Measurements from ENCODE around the gene MYO6. TPM values are rescaled to one million over a fixed set of nuclear protein-coding genes. Genes with fewer than 3 reads are reported as not detected.

MYO6 gene
- total RNA-seq, 1 experiment from 2014 or later: 26.8 TPM

DNA sequence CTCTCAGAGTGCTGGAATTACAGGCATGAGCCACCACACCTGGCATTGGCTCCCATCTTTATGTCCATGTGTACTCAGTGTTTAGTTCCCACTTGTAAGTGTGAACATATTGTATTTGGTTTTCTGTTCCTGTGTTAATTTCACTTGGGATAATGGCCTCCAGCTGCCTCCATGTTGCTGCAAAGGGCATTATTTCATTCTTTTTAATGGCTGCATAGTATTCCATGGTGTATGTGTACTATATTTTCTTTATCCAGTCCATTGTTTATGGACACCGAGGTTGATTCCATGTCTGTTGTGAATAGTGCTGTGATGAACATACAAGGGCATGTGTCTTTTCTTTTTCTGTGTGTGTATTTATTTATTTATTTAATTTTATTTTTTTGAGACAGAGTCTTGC, 47.7 kb downstream of the MYO6 start:
- Mint-ChIP-seq H3K4me1 (ENCODE audit: insufficient read depth, unreplicated experiment) (peaks cover 11% of the 10 kb centered on the region), H3K9me3 (ENCODE audit: unreplicated experiment) (no peaks in the 10 kb centered on the region), H3K27ac (ENCODE audit: low read depth, unreplicated experiment) (no peak overlapping the region), H3K36me3 (ENCODE audit: insufficient read depth, unreplicated experiment) (peaks cover 6% of the 10 kb centered on the region), H3K27me3 (ENCODE audit: insufficient read depth, unreplicated experiment) (no peaks in the 10 kb centered on the region), H3K4me3 (ENCODE audit: unreplicated experiment) (no peak overlapping the region)
- intact Hi-C loops (cut with micrococcal nuclease): no loop called here
- DNase-seq (ENCODE audit: unreplicated experiment): no peak
- ChIA-PET CTCF (no interaction called here), POLR2A (no interaction called here)
- no TSS peak for BruUV-seq (replicated peaks)
- TF ChIP-seq, protein P1, sequence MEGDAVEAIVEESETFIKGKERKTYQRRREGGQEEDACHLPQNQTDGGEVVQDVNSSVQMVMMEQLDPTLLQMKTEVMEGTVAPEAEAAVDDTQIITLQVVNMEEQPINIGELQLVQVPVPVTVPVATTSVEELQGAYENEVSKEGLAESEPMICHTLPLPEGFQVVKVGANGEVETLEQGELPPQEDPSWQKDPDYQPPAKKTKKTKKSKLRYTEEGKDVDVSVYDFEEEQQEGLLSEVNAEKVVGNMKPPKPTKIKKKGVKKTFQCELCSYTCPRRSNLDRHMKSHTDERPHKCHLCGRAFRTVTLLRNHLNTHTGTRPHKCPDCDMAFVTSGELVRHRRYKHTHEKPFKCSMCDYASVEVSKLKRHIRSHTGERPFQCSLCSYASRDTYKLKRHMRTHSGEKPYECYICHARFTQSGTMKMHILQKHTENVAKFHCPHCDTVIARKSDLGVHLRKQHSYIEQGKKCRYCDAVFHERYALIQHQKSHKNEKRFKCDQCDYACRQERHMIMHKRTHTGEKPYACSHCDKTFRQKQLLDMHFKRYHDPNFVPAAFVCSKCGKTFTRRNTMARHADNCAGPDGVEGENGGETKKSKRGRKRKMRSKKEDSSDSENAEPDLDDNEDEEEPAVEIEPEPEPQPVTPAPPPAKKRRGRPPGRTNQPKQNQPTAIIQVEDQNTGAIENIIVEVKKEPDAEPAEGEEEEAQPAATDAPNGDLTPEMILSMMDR (IDR thresholded peaks at IDR 0.05; ENCODE audit: unreplicated experiment): no peak

DNA sequence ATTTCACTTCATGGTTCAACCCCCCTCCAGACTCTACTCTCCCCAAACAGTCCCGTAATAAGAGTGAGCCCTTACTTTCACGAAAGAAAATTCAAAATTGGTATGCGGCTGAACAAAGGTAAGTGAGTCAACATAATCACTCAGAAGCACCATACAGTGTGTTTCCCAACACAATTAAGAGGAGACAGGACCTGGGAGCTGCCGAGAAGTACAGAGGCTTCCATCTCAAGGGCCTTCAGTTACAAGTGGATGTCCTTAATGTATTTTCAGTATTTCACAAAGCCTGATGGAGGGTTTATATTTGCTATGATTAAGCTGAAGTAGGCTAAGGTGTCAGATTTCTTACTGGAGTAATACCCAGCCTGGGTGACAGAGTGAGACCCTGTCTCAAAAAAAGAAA, 51.1 kb downstream of the MYO6 start:
- DNase-seq (ENCODE audit: unreplicated experiment): no peak
- TF ChIP-seq, protein P1 (IDR thresholded peaks at IDR 0.05; ENCODE audit: unreplicated experiment): no peak
- ChIA-PET POLR2A (interaction anchor here (0.7 kb wide), 1 partner anchor 785 kb away, joined by 3 read pairs; no protein-coding TSS in a partner anchor), CTCF (no interaction called here)
- intact Hi-C loops (cut with micrococcal nuclease): no loop called here
- BruUV-seq (replicated peaks): no TSS peak
- H3K27ac Mint-ChIP-seq (ENCODE audit: low read depth, unreplicated experiment): no peak overlapping the region
- H3K4me1 Mint-ChIP-seq (ENCODE audit: insufficient read depth, unreplicated experiment): peaks cover 4% of the 10 kb centered on the region
- H3K4me3 Mint-ChIP-seq (ENCODE audit: unreplicated experiment): no peak overlapping the region
- no peaks in the 10 kb centered on the region for H3K36me3 Mint-ChIP-seq (ENCODE audit: insufficient read depth, unreplicated experiment)
- no peaks in the 10 kb centered on the region for H3K9me3 Mint-ChIP-seq (ENCODE audit: unreplicated experiment)
- no peaks in the 10 kb centered on the region for H3K27me3 Mint-ChIP-seq (ENCODE audit: insufficient read depth, unreplicated experiment)

DNA sequence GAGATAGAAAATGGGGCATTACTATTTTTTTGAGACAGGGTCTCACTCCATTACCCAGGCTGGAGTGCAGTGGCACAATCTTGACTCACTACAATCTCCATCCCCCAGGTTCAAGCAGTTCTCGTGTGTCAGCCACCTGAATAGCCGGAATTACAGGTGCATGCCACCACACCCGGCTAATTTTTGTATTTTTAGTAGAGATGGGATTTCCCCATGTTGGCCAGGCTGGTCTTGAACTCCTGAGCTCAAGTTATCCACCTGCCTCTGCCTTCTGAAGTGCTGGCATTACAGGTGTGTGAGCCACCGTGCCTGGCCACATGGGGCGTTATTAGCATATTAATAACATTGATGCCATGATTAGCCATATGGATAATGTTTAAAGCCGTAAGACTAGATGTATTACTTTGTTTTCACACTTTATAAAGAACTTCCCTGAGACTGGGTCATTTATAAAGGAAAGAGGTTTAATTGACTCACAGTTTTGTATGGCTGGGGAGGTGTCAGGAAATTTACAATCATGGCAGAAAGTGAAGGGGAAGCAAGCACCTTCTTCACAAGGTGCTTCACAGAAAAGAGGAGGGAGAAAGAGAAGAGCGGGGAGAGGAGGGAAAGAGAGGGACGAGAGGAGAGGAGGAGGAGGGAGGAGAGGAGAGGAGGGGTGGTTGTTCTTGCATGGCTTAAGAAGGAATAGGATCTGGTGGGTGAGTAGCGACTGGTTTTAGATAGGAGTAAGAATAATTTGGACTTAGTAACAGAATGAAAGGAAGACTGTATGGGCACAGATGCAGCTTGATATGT, 51.9 kb downstream of the MYO6 start:
- no peaks in the 10 kb centered on the region for H3K27me3 Mint-ChIP-seq (ENCODE audit: insufficient read depth, unreplicated experiment)
- DNase-seq (ENCODE audit: unreplicated experiment): no peak
- intact Hi-C loops (cut with micrococcal nuclease): no loop called here
- no peak overlapping the region for H3K4me3 Mint-ChIP-seq (ENCODE audit: unreplicated experiment)
- no peak overlapping the region for H3K27ac Mint-ChIP-seq (ENCODE audit: low read depth, unreplicated experiment)
- H3K9me3 Mint-ChIP-seq (ENCODE audit: unreplicated experiment): no peaks in the 10 kb centered on the region
- ChIA-PET POLR2A (no interaction called here), CTCF (no interaction called here)
- H3K36me3 Mint-ChIP-seq (ENCODE audit: insufficient read depth, unreplicated experiment): no peaks in the 10 kb centered on the region
- H3K4me1 Mint-ChIP-seq (ENCODE audit: insufficient read depth, unreplicated experiment): peaks cover 4% of the 10 kb centered on the region
- no TSS peak for BruUV-seq (replicated peaks)
- TF ChIP-seq, protein P1 (IDR thresholded peaks at IDR 0.05; ENCODE audit: unreplicated experiment): no peak

DNA sequence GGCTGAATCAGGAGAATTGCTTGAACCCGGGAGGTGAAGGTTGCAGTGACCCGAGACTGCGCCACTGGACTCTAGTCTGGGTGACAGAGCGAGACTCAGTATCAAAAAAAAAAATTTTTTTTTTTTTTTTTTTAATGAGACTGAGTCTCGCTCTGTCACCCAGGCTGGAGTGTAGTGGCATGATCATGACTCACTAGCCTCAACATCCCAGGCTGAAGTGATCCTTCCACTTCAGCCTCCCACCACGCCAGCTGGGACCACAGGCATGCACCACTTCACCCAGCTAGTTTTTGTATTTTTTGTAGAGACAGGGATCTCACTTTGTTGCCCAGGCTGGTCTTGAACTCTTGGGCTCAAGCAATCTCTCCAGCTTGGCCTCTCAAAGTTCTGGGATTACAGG, 53.3 kb downstream of the MYO6 start:
- DNase-seq (ENCODE audit: unreplicated experiment): no peak
- Mint-ChIP-seq H3K4me3 (ENCODE audit: unreplicated experiment) (no peak overlapping the region), H3K9me3 (ENCODE audit: unreplicated experiment) (no peaks in the 10 kb centered on the region), H3K4me1 (ENCODE audit: insufficient read depth, unreplicated experiment) (peaks cover 4% of the 10 kb centered on the region), H3K36me3 (ENCODE audit: insufficient read depth, unreplicated experiment) (no peaks in the 10 kb centered on the region), H3K27ac (ENCODE audit: low read depth, unreplicated experiment) (no peak overlapping the region), H3K27me3 (ENCODE audit: insufficient read depth, unreplicated experiment) (no peaks in the 10 kb centered on the region)
- no TSS peak for BruUV-seq (replicated peaks)
- CTCF ChIA-PET: interaction anchor here (0.6 to 0.8 kb wide), 2 partner anchors 9 to 1535 kb away, joined by 3 to 4 read pairs; no protein-coding TSS in a partner anchor
- POLR2A ChIA-PET: interaction anchor here (0.7 kb wide), 1 partner anchor 16 kb away, joined by 4 read pairs; no protein-coding TSS in a partner anchor
- intact Hi-C loops (cut with micrococcal nuclease): no loop called here
- TF ChIP-seq, protein P1 (IDR thresholded peaks at IDR 0.05; ENCODE audit: unreplicated experiment): no peak
